Suprapubic skin (tissue), 4 donors: ENCODE results near the gene ACTL8.

Experiments used
- CTCF ChIP-seq, 2 donors: fragments of 200-600 bp in 1 of 2; fragments of 450-650 bp in 1 of 2; sonication (generic) in 1 of 2; IDR thresholded peaks; one replicate each; pipeline ENCODE4 v1.5.1; 2016 to 2019; ENCODE audit warnings: antibody characterized with exemption in 2 of 2, mild to moderate bottlenecking in 1 of 2, moderate library complexity in 1 of 2
- POLR2A ChIP-seq, 2 donors: fragments of 450-650 bp; IDR thresholded peaks; one replicate each; pipeline ENCODE4 v1.6.1; 2017; ENCODE audit warnings: antibody characterized with exemption in 2 of 2, mild to moderate bottlenecking in 2 of 2, moderate library complexity in 2 of 2
- POLR2AphosphoS5 ChIP-seq, 3 donors: sonication (generic); formaldehyde crosslinking; IDR thresholded peaks; one replicate each; pipeline ENCODE4 v1.6.1; 2017; ENCODE audit warnings: antibody characterized with exemption in 3 of 3

GRCh38 chr1:17867470-17867869 is 112.3 kb downstream of the ACTL8 start:
- TF ChIP-seq POLR2AphosphoS5 (IDR thresholded peaks at IDR 0.05) (no peak), CTCF (IDR thresholded peaks at IDR 0.05) (no peak), POLR2A (IDR thresholded peaks at IDR 0.05) (no peak)
